C4-2B (cell line): ENCODE measurements around the gene FCN2.

Source experiments
- ZFX ChIP-seq: fragments of 450-650 bp; IDR thresholded peaks from 2 replicates; pipeline ENCODE4 v1.6.1; 2017
- TF ChIP-seq, protein P1 (sequence below): fragments of 450-650 bp; conservative IDR thresholded peaks from 2 replicates; pipeline ENCODE4 v1.5.1; 2017; ENCODE audit warnings: mild to moderate bottlenecking

DNA sequence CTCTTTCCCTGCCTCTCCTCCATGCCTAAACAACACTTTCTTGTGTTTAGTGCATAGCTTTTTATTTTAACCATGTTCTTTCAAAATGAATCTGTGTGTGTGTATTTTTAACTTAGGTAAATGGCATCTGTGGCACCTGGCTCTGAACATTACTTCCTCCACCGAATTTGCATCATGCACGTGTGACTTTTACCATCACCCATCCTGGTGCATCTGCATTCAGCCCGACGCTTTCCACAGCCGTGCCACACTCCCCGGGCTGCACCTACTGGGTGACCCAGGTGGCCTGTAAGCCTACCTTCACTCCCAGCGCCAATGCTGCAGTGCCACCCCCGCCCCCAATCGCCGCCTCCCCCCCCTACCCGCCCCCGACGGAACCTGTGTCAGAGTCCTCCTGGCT is 49.8 kb downstream of the FCN2 start:
- TF ChIP-seq, protein P1, sequence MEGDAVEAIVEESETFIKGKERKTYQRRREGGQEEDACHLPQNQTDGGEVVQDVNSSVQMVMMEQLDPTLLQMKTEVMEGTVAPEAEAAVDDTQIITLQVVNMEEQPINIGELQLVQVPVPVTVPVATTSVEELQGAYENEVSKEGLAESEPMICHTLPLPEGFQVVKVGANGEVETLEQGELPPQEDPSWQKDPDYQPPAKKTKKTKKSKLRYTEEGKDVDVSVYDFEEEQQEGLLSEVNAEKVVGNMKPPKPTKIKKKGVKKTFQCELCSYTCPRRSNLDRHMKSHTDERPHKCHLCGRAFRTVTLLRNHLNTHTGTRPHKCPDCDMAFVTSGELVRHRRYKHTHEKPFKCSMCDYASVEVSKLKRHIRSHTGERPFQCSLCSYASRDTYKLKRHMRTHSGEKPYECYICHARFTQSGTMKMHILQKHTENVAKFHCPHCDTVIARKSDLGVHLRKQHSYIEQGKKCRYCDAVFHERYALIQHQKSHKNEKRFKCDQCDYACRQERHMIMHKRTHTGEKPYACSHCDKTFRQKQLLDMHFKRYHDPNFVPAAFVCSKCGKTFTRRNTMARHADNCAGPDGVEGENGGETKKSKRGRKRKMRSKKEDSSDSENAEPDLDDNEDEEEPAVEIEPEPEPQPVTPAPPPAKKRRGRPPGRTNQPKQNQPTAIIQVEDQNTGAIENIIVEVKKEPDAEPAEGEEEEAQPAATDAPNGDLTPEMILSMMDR: no peak
- TF ChIP-seq ZFX: no peak
